ENCODE measurements around the gene SMG7. TPM values are rescaled to one million over a fixed set of nuclear protein-coding genes. Genes with fewer than 3 reads are reported as not detected.
A peak's percentile ranks its signal among the peaks of the same experiment; 100 is the strongest.

Gene SMG7
- total RNA-seq, 1 experiment from 2014 or later, result 21.0 TPM

DNA sequence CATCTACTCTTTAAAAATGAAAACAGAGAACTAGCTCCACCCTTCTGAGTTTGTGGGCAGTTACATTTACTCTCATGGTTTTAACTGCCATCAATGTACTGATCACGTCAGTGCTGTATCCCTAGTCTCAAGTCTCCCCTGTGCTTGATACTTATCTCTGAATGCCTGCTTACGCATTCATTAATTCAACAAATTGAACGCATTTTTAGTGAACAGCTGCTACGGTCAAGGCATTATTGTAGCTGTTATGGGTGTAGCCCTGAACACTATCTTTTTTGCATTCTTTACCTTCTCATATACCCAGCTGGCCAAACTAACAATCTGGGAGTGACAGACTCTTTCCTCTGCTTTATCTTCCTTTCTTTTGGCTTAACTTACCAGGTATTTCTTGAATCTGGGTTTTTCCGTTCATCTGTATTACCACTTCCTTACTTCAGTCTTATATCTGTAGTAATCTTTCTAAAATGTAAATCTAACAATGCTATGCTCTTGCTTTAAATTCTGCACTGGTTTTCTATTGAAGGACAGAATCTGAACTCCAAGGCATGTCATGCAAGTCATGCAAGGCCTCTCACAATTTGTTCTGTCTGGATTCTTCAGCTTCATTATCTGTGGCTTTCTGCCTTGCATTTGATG lies 33.3 kb downstream of the SMG7 start:
- H3K9me3 ChIP-seq (replicated peaks), result no peaks in the 10 kb centered on the region
- no peak overlapping the region for H3K4me3 ChIP-seq
- H3K27me3 ChIP-seq (replicated peaks), result no peaks in the 10 kb centered on the region
- H3K36me3 ChIP-seq, result peaks cover 4% of the 10 kb centered on the region; the same call in 1 of the 2 replicates
- no peak for DNase-seq (ENCODE audit: low read depth in 1 of 2, low spot score in 2 of 2)
- H3K4me1 ChIP-seq (replicated peaks), result no peaks in the 10 kb centered on the region
- H3K27ac ChIP-seq, result no peak overlapping the region

DNA sequence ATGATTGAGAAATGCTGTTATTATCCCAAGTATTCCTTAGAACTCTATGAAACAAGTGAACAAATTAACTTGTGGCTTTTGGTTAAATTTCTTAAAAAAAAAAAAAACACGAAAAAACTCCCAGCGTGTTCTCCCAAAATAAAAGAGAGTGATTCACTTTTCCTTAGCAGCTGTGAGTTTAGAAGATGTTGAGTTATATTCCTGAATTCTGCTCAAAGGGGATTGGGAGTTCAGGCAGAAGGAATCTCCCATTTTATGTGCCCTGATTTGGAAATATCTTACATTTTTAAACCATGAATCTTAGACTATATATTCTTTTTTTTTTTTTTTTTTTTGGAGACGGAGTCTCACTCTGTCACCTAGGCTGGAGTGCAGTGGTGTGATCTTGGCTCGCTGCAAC lies 34.3 kb downstream of the SMG7 start:
- H3K4me3 ChIP-seq, result no peak overlapping the region
- no peak overlapping the region for H3K27ac ChIP-seq
- H3K36me3 ChIP-seq, result peaks cover 4% of the 10 kb centered on the region; the same call in 1 of the 2 replicates
- H3K27me3 ChIP-seq (replicated peaks), result no peaks in the 10 kb centered on the region
- no peak for DNase-seq (ENCODE audit: low read depth in 1 of 2, low spot score in 2 of 2)
- no peaks in the 10 kb centered on the region for H3K4me1 ChIP-seq (replicated peaks)
- no peaks in the 10 kb centered on the region for H3K9me3 ChIP-seq (replicated peaks)

DNA sequence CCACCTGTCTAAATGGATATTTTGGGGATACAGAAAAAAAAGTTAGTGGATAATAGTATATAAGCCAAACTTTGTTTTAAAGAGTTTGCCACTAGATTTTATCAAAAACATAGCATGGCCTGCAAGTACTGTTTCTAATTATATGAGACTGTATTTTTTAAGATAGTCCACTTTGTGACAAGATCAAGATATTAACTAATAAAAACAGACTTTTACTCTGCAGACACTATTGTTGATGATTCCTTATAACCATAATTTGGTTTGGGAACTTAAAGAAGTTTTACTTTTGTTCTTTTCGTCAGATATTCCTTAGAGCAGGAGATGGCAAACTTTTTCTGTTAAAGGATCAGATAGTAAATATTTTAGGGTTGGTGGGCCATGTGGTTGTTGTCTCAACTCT lies 36.4 kb downstream of the SMG7 start:
- Histone ChIP-seq H3K27me3 (replicated peaks) (no peaks in the 10 kb centered on the region), H3K9me3 (replicated peaks) (no peaks in the 10 kb centered on the region), H3K4me1 (replicated peaks) (no peaks in the 10 kb centered on the region), H3K27ac (no peak overlapping the region), H3K4me3 (no peak overlapping the region), H3K36me3 (peaks cover 4% of the 10 kb centered on the region; the same call in 1 of the 2 replicates)
- no peak for DNase-seq (ENCODE audit: low read depth in 1 of 2, low spot score in 2 of 2)

GRCh38 chr1:183512450-183512849 lies 40.2 kb downstream of the SMG7 start:
- H3K9me3 ChIP-seq (replicated peaks), result no peaks in the 10 kb centered on the region

DNA sequence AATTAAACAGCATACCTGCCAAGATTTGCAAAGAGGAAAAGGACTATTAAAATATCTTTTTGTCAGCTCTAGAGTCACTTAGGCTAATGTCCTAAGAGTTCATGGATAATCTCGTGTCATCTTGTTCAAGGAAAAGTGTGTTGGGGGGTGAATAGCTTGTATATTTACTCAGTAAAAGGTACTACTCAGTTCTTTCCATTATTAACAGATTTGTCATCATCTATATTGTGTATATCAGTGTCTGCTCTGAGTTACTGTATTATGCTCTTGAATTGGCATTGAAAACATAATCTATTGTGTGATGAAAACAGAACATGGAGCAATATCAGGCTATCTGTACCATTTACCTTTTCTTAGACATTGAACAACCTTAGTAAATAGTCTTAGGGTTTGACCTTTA lies 41.9 kb downstream of the SMG7 start:
- Histone ChIP-seq H3K27me3 (replicated peaks) (no peaks in the 10 kb centered on the region), H3K9me3 (replicated peaks) (no peaks in the 10 kb centered on the region), H3K36me3 (peaks cover 25% of the 10 kb centered on the region), H3K27ac (peak overlapping the region; percentile 64), H3K4me1 (replicated peaks) (peaks cover 18% of the 10 kb centered on the region), H3K4me3 (no peak overlapping the region)
- peak in 1 of 2 experiments; percentile 1 for DNase-seq (ENCODE audit: low read depth in 1 of 2, low spot score in 2 of 2)

More at GRCh38 chr1:183512450-183512849, 40.2 kb downstream of the SMG7 start:
- DNase-seq (ENCODE audit: low read depth in 1 of 2, low spot score in 2 of 2), result no peak
- Histone ChIP-seq H3K27ac (no peak overlapping the region), H3K27me3 (replicated peaks) (no peaks in the 10 kb centered on the region), H3K36me3 (peaks cover 15% of the 10 kb centered on the region), H3K4me3 (no peak overlapping the region), H3K4me1 (replicated peaks) (peaks cover 18% of the 10 kb centered on the region)

GRCh38 chr1:183515002-183515689 lies 42.8 kb downstream of the SMG7 start:
- H3K9me3 ChIP-seq (replicated peaks), result no peaks in the 10 kb centered on the region
- H3K36me3 ChIP-seq, result peaks cover 25% of the 10 kb centered on the region
- DNase-seq (ENCODE audit: low read depth in 1 of 2, low spot score in 2 of 2), result peak in 1 of 2 experiments; percentile 56
- H3K27ac ChIP-seq, result peak overlapping the region; percentile 64
- no peak overlapping the region for H3K4me3 ChIP-seq
- peaks cover 18% of the 10 kb centered on the region for H3K4me1 ChIP-seq (replicated peaks)
- H3K27me3 ChIP-seq (replicated peaks), result no peaks in the 10 kb centered on the region

GRCh38 chr1:183516725-183517124 lies 44.4 kb downstream of the SMG7 start:
- H3K27ac ChIP-seq, result no peak overlapping the region
- H3K4me3 ChIP-seq, result no peak overlapping the region
- H3K27me3 ChIP-seq (replicated peaks), result no peaks in the 10 kb centered on the region
- H3K9me3 ChIP-seq (replicated peaks), result no peaks in the 10 kb centered on the region
- no peak for DNase-seq (ENCODE audit: low read depth in 1 of 2, low spot score in 2 of 2)
- H3K4me1 ChIP-seq (replicated peaks), result peaks cover 18% of the 10 kb centered on the region
- H3K36me3 ChIP-seq, result peaks cover 30% of the 10 kb centered on the region

- no peak overlapping the region for H3K4me3 ChIP-seq
- DNase-seq (ENCODE audit: low read depth in 1 of 2, low spot score in 2 of 2), result no peak
- H3K27me3 ChIP-seq (replicated peaks), result no peaks in the 10 kb centered on the region
- H3K9me3 ChIP-seq (replicated peaks), result no peaks in the 10 kb centered on the region
- H3K36me3 ChIP-seq, result peaks cover 36% of the 10 kb centered on the region
- H3K27ac ChIP-seq, result no peak overlapping the region
- H3K4me1 ChIP-seq (replicated peaks), result peaks cover 18% of the 10 kb centered on the region
Measured at GRCh38 chr1:183517401-183517800, 45.1 kb downstream of the SMG7 start.

GRCh38 chr1:183520379-183520778 lies 48.1 kb downstream of the SMG7 start:
- Histone ChIP-seq H3K36me3 (peaks cover 49% of the 10 kb centered on the region), H3K9me3 (replicated peaks) (no peaks in the 10 kb centered on the region), H3K4me3 (no peak overlapping the region), H3K4me1 (replicated peaks) (peaks cover 5% of the 10 kb centered on the region), H3K27me3 (replicated peaks) (no peaks in the 10 kb centered on the region), H3K27ac (no peak overlapping the region)
- DNase-seq (ENCODE audit: low read depth in 1 of 2, low spot score in 2 of 2), result no peak

DNA sequence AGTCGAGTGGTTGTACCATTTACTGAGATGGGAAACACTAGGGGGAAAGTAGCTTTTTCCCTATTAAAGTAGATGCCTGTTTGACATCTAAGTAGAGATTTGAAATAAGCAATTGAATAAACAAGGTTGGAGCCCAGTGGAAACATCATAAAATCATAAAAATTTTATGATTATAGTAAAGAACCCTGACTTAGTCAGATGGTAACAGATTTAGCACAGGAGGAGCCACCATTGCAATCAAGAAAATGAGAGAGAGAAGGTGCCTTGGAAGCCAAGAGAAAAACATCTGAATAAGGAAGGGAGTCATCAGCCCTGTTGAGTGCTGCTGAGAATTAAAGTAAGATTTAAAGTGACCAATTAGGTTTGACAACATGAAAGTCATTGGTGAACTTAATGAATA lies 49.8 kb downstream of the SMG7 start:
- H3K36me3 ChIP-seq, result peaks cover 47% of the 10 kb centered on the region

GRCh38 chr1:183528577-183528976 lies 56.3 kb downstream of the SMG7 start:
- Histone ChIP-seq H3K27me3 (replicated peaks) (no peaks in the 10 kb centered on the region), H3K36me3 (peaks cover 61% of the 10 kb centered on the region), H3K4me1 (replicated peaks) (peaks cover 5% of the 10 kb centered on the region), H3K27ac (no peak overlapping the region), H3K9me3 (replicated peaks) (no peaks in the 10 kb centered on the region), H3K4me3 (no peak overlapping the region)
- DNase-seq (ENCODE audit: low read depth in 1 of 2, low spot score in 2 of 2), result no peak

More for the DNA sequence above, 49.8 kb downstream of the SMG7 start:
- DNase-seq (ENCODE audit: low read depth in 1 of 2, low spot score in 2 of 2), result no peak
- H3K27me3 ChIP-seq (replicated peaks), result no peaks in the 10 kb centered on the region
- no peaks in the 10 kb centered on the region for H3K4me1 ChIP-seq (replicated peaks)
- H3K9me3 ChIP-seq (replicated peaks), result no peaks in the 10 kb centered on the region
- no peak overlapping the region for H3K4me3 ChIP-seq
- H3K27ac ChIP-seq, result no peak overlapping the region

- Histone ChIP-seq H3K4me1 (replicated peaks) (peaks cover 14% of the 10 kb centered on the region), H3K27me3 (replicated peaks) (no peaks in the 10 kb centered on the region), H3K9me3 (replicated peaks) (no peaks in the 10 kb centered on the region), H3K27ac (no peak overlapping the region), H3K4me3 (no peak overlapping the region), H3K36me3 (peaks cover 55% of the 10 kb centered on the region)
- peak in 1 of 2 experiments; percentile 29 for DNase-seq (ENCODE audit: low read depth in 1 of 2, low spot score in 2 of 2)
Measured at GRCh38 chr1:183533617-183534174, 61.4 kb downstream of the SMG7 start.

GRCh38 chr1:183537405-183537804 lies 65.1 kb downstream of the SMG7 start:
- no peak overlapping the region for H3K4me3 ChIP-seq
- peaks cover 14% of the 10 kb centered on the region for H3K4me1 ChIP-seq (replicated peaks)
- H3K27me3 ChIP-seq (replicated peaks), result no peaks in the 10 kb centered on the region
- peaks cover 65% of the 10 kb centered on the region for H3K36me3 ChIP-seq
- DNase-seq (ENCODE audit: low read depth in 1 of 2, low spot score in 2 of 2), result no peak
- H3K27ac ChIP-seq, result no peak overlapping the region
- H3K9me3 ChIP-seq (replicated peaks), result no peaks in the 10 kb centered on the region

DNA sequence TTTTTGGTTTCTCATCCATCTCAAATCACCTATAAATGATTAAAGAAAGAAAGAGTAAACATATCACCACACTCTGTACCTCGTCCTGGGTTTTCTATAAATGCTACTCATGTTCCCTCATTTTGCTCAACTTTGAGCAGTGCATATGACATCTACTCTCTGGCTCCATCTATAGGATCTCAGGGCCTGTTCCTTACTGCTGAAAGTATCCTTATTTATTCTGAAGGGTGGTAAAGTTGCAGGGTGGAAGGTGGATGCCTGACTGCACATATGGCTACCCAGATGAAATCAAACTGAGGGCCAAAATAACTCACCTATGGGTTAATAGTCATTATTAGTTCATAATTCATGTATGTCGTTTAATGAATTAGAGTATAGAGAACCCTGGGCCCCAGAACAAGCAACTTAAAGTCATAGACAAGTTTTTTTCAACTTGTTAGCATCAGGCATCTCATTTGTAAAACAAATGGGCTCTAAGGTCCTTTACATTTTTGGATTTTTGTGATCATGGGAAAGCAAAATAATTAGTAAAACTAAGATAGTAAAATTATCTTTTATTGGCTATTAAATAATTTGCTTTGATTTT lies 71.4 kb downstream of the SMG7 start:
- H3K27me3 ChIP-seq (replicated peaks), result no peaks in the 10 kb centered on the region
- H3K27ac ChIP-seq, result no peak overlapping the region
- no peaks in the 10 kb centered on the region for H3K4me1 ChIP-seq (replicated peaks)
- DNase-seq (ENCODE audit: low read depth in 1 of 2, low spot score in 2 of 2), result peak in 1 of 2 experiments; percentile 48
- H3K4me3 ChIP-seq, result no peak overlapping the region
- no peaks in the 10 kb centered on the region for H3K9me3 ChIP-seq (replicated peaks)
- H3K36me3 ChIP-seq, result peaks cover 81% of the 10 kb centered on the region
